Thyroid gland (tissue), 4 donors: ENCODE results near the gene SCN4B.

Experiments
- CTCF ChIP-seq, 6 experiments: fragments of 200-600 bp in 3 of 6; fragments of 450-650 bp in 3 of 6; sonication (generic) in 3 of 6; IDR thresholded peaks; one replicate each; pipeline ENCODE4 v1.5.1; 2016 to 2019; ENCODE audit warnings: antibody characterized with exemption in 6 of 6, mild to moderate bottlenecking in 2 of 6, inconsistent platforms in 1 of 6, moderate library complexity in 1 of 6
- POLR2A ChIP-seq, 2 donors: fragments of 450-650 bp; IDR thresholded peaks; one replicate each; pipeline ENCODE4 v1.6.1; 2017; ENCODE audit warnings: antibody characterized with exemption in 2 of 2, mild to moderate bottlenecking in 2 of 2, moderate library complexity in 1 of 2

DNA sequence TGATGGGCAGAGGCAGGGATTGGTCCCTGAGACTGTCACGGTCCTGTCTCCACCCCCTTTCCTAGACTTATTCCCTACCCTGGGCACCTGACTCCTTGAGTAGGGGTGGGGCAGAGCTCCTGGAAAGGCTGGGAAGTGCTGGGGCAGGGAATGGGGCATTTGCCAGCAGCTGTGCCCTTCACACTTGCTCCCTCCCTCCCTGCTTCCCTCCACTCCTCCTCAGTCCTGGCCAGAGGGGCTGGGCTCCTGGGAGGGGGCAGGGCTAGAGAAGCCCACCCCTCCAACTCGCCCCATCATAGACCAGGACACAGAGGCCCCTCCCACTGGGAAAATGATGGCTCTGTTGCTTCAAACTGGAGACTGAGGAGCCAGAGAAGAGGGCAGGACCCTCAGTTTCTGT, 12.3 kb upstream of the SCN4B start:
- no peak for TF ChIP-seq CTCF (IDR thresholded peaks at IDR 0.05)
- no peak for TF ChIP-seq POLR2A (IDR thresholded peaks at IDR 0.05)
